HG03066 (cell line): Measurements from ENCODE around the gene RNF41.

Experiments used
- ATAC-seq: cut with Tn5 transposase; IDR thresholded peaks from one replicate; pipeline ENCODE4 v1.9.1; 2021; ENCODE audit warnings: low read depth; ENCODE audit not compliant: unreplicated experiment

Gene RNF41

GRCh38 chr12:56244494-56244893 lies 22.8 kb upstream of the RNF41 start:
- ATAC-seq = no peak

DNA sequence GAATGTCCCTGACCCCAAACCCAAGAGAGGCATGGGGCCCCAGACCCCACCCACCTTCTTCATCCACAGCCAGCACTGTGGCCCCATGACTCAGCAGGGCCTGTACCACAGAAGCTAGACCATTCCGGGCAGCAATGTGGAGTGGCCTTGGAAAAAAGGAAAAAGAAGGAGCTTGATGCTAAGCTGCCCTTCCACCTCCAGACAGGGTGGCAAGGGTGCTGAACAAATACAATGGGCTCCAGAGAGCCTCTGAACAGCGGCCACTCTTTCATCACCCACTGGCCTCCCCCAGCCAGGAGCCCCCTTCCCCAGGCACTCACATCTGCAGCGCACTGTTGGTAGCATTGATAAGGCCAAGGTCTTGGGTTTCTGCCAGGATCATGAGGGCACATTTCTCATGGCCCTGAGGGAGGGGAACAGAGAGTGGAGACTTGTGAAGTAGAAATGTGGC lies 22.0 kb upstream of the RNF41 start:
- ATAC-seq = no peak

- no peak for ATAC-seq
Measured at GRCh38 chr12:56242986-56243385, 21.3 kb upstream of the RNF41 start.

- ATAC-seq = no peak
Measured at GRCh38 chr12:56241424-56242303, 19.9 kb upstream of the RNF41 start.

- ATAC-seq = no peak
Measured at GRCh38 chr12:56237552-56237951, 15.8 kb upstream of the RNF41 start.

- no peak for ATAC-seq
Measured at GRCh38 chr12:56236985-56237384, 15.3 kb upstream of the RNF41 start.

DNA sequence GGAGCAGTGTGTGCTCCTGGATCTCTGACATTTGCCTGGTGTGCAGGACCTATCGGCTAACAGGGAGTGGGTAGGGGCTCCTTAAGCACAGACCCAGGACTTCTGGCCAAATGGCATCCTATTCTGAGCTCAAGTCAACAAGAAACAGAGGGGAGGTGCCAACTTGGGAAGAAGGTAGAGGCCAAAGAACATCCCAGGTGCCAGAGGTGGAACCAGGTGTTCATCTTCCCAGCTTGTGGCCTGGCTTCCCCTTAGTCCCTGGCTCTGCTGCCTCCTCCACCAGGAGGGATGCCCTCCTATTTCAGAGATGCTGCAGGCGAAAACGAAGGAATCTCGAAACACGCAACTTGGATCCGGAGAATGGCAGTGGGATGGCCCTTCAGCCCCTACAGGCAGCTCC lies 14.4 kb upstream of the RNF41 start:
- ATAC-seq = no peak

- no peak for ATAC-seq
Measured at GRCh38 chr12:56234746-56235436, 13.2 kb upstream of the RNF41 start.

GRCh38 chr12:56231184-56231582 lies 9.5 kb upstream of the RNF41 start:
- no peak for ATAC-seq

DNA sequence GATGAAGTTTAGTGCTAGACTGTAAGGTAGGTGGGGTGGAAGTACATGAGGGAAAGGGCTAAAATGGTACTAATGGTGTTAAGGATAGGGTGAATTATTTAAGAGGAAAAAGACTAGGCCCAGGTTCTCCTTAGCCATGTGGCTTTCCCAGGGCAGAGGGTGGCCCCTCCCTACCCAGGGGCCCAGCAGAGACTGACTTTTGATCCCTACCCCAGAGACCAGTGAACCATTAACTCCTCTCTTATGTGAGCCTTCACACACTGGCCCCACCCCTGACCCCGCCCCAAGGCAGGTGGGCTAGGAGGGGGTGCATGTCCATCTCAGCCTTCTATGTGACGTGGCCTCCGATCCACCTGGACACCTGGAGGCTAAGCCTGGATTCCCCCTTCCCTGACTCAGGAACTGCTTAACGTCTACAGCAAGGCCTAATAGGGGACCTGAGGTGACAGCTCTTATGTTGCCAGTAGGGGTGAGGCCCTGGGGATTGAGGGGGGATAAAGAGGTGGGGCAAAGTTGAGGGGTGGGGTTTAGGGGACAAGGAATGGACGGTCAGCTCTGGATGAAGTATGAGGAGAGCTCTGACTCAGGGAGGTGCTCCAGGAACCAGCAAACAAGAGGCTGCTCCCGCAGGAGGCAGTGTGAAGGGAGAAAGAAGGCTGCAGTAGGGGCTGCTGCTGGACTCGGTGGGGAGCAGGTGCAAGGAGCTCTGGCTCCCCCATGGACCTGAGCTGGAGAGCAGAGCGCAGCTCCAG lies 8.9 kb upstream of the RNF41 start:
- no peak for ATAC-seq

DNA sequence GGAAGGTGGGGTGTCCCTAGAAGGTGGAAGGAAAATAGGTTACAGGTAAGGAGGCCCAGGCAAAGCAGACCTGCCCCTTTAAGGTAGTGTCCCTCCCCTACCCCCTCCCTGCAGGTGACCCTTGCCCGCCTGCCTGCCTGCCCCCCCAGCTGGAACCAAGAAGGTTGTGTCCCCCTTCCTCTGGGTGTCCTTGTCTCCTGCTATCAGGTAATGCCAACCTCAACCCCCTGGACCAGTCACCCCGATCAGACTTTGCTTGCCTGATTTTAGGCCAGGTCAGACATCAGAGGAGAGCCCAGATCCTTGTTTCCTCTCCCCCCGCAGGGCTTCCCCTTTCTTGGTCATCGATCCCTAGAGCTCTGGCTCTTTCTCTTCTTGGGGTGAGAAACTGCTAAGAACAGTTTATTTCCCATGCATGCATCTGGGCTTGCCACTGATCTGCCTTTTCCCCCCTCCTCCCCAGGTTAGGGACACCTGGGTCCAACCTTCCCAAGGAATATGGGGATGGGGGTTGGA lies 8.3 kb upstream of the RNF41 start, which contains the start of gene SLC39A5:
TSS of gene SLC39A5 (plus strand) at position 136 of the 516 bp plus-strand sequence. CDS start 1,224 bp downstream, outside the sequence.
- no peak for ATAC-seq

DNA sequence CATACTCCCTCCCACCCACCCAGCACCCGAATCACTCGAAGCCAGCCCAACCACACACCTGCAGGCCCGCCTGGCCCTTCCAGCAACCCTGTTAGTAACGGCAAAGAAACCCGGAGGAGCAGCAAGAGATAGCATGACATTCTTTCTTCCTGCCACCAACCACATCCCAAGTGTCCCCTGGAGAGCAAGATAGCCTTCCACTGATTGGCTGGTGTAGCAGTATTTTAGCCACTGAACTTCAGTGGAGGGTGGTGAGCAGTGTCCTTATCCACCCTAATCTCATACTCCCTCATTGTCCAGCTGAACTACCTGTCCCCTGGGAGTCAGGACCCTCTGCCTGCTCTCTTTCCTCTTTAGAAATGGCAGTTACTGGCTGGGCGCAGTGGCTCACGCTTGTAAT lies 7.4 kb upstream of the RNF41 start:
- ATAC-seq = no peak

DNA sequence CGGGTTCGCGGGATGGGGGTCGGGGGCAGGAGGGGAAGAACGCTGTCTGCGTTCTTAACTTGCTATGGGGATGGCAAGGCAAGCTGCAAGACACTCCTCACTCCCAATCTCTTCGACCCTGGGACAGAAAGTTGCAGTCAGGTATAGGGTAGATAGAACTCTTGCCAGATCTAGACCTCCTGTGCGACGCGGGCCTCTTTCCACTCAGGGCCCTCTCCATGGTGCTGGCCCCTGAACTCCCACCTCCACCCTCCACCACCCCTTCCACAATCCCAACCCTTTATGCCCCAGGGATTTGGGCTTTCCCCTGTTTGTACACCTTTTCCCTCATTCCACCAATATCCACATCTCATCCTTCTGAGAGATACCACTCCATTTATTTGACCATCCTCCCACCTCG lies 3.2 kb upstream of the RNF41 start:
- ATAC-seq = no peak

- peak; percentile 70 for ATAC-seq
Measured at GRCh38 chr12:56224102-56224701, 2.5 kb upstream of the RNF41 start, which contains the start of gene NABP2. TSS of gene NABP2 (plus strand) at chr12:56224342. CDS start at chr12:56224857, 515 bp downstream.

DNA sequence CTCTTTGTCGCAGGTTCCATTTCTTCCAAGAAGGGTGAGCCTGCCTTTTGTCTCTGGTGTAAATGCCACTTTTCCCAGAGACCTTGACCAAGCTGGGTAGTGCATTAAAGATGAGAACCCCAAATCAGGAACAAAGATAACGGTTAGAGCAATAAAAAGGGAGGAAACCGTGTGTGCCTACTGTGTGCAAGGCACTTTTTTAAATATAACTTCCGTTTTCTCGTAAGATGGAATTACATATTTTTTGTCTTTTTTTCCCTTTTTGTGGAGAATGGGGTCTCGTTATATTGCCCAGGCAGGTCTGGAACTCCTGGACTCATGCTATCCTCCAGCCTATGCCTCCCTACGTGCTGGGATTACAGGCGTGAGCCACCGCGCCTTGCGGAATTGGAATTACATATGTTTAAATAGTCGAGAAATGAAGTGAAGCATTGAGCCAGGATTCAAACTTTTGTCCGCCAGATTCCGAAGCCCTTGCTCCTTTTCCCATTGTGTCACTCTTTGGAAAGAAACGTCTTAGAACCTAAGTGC lies 1.9 kb upstream of the RNF41 start:
- ATAC-seq = no peak

- ATAC-seq = no peak
Measured at GRCh38 chr12:56222531-56222895, 791 bp upstream of the RNF41 start.

DNA sequence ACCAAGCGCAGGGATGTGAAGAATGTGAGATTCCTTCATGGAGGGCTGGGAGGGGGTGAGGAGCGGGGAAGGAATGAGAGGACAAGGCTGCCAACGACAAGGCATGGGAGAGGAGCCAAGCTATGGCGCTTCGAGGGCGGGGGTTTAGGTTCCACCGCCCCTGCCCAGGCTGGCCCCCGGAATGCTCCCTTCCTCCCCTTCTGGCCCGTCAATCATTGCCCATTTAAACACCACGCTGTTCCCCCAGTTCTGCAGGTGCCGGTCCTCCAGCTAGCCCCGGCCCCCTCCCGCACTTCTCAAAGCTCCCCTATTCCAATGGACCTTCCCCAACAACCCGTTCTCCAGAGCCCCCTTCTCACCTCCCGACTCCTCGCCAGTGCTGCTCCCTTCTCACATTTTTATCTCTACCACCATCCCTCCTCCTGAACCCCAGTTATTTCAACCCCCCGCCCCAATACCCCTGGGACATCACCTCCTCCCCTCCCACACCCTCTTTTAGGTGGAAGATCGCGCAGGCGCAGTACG lies 428 bp downstream of the RNF41 start:
- ATAC-seq = peak; percentile 22

GRCh38 chr12:56220611-56221231 lies 1.0 kb downstream of the RNF41 start:
- no peak for ATAC-seq

DNA sequence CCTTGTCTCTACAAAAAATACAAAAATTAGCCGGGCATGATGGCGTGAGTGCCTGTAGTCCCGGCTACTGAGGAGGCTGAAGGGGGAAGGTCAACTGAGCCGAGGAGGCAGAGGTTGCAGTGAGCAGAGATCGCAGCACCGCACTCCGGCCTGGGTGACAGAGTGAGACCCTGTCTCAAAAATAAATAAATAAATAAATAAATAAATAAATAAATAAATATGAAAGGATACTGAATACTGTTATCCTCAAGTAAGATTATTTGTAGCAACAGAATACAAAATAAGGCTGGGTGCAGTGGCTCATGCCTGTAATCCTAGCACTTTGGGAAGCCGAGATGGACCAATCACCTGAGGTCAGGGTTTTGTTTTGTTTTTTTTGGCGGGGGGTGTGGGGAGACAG lies 1.9 kb downstream of the RNF41 start:
- ATAC-seq = no peak
